Measurements from ENCODE around the gene DCXR.
A peak's percentile ranks its signal among the peaks of the same experiment; 100 is the strongest.

The DCXR gene

GRCh38 chr17:82053556-82054263 lies 16.2 kb upstream of the DCXR start:
- peak overlapping the region; percentile 80 for H3K4me3 Mint-ChIP-seq
- no peaks in the 10 kb centered on the region for H3K36me3 Mint-ChIP-seq (ENCODE audit: low read depth)
- no peak overlapping the region for H3K27ac Mint-ChIP-seq
- peaks cover 20% of the 10 kb centered on the region for H3K4me1 Mint-ChIP-seq
- no peak for DNase-seq
- no peaks in the 10 kb centered on the region for H3K27me3 Mint-ChIP-seq (ENCODE audit: low read depth, poor library complexity)
- TF ChIP-seq CTCF (IDR thresholded peaks at IDR 0.05), result no peak
- no peaks in the 10 kb centered on the region for H3K9me3 Mint-ChIP-seq

GRCh38 chr17:82053130-82053529 lies 15.6 kb upstream of the DCXR start:
- no peak for DNase-seq
- TF ChIP-seq CTCF (IDR thresholded peaks at IDR 0.05), result no peak
- Mint-ChIP-seq H3K4me1 (peaks cover 20% of the 10 kb centered on the region), H3K9me3 (no peaks in the 10 kb centered on the region), H3K27me3 (ENCODE audit: low read depth, poor library complexity) (no peaks in the 10 kb centered on the region), H3K4me3 (peak overlapping the region; percentile 80), H3K36me3 (ENCODE audit: low read depth) (no peaks in the 10 kb centered on the region), H3K27ac (no peak overlapping the region)

GRCh38 chr17:82052638-82053059 lies 15.2 kb upstream of the DCXR start:
- Mint-ChIP-seq H3K36me3 (ENCODE audit: low read depth) (peaks cover 2% of the 10 kb centered on the region), H3K4me3 (peak overlapping the region; percentile 80), H3K27me3 (ENCODE audit: low read depth, poor library complexity) (no peaks in the 10 kb centered on the region), H3K27ac (peak overlapping the region; percentile 59), H3K4me1 (peaks cover 20% of the 10 kb centered on the region), H3K9me3 (no peaks in the 10 kb centered on the region)
- no peak for DNase-seq
- no peak for TF ChIP-seq CTCF (IDR thresholded peaks at IDR 0.05)

- no peaks in the 10 kb centered on the region for H3K9me3 Mint-ChIP-seq
- H3K4me1 Mint-ChIP-seq, result peaks cover 20% of the 10 kb centered on the region
- no peak for TF ChIP-seq CTCF (IDR thresholded peaks at IDR 0.05)
- peak within 1 kb of the TSS; percentile 91 for H3K4me3 Mint-ChIP-seq
- peaks cover 8% of the 10 kb centered on the region for H3K36me3 Mint-ChIP-seq (ENCODE audit: low read depth)
- H3K27ac Mint-ChIP-seq, result peak within 1 kb of the TSS; percentile 59
- peak; percentile 82 for DNase-seq
- no peaks in the 10 kb centered on the region for H3K27me3 Mint-ChIP-seq (ENCODE audit: low read depth, poor library complexity)
These were observed 14.5 kb upstream of the DCXR start, which contains the start of the genes GPS1 and RFNG for GRCh38 chr17:82051776-82052637. TSS of gene GPS1 (plus strand) at chr17:82051898. CDS start at chr17:82051932, 34 bp downstream. TSS of gene RFNG (minus strand) at chr17:82051811. CDS start at chr17:82051766, 45 bp downstream.

- Mint-ChIP-seq H3K4me1 (peaks cover 20% of the 10 kb centered on the region), H3K27me3 (ENCODE audit: low read depth, poor library complexity) (no peaks in the 10 kb centered on the region), H3K9me3 (no peaks in the 10 kb centered on the region), H3K4me3 (peak overlapping the region; percentile 88), H3K36me3 (ENCODE audit: low read depth) (peaks cover 8% of the 10 kb centered on the region), H3K27ac (no peak overlapping the region)
- TF ChIP-seq CTCF (IDR thresholded peaks at IDR 0.05), result no peak
- DNase-seq, result no peak
These were observed 13.5 kb upstream of the DCXR start for GRCh38 chr17:82050761-82051641.

All from nephron progenitor cell (in vitro differentiated cells).